DOHH2 (cell line): ENCODE data around the gene MYB.

Source experiments
- CTCF ChIP-seq: fragments of 200-600 bp; sonication (generic); IDR thresholded peaks from one replicate; pipeline ENCODE4 v1.5.1; 2014; ENCODE audit warnings: antibody characterized with exemption, mild to moderate bottlenecking, low read depth, low read length; ENCODE audit not compliant: poor library complexity, severe bottlenecking
- EZH2phosphoT487 ChIP-seq: fragments of 200-600 bp; sonication (generic); IDR thresholded peaks from 2 replicates; pipeline ENCODE4 v1.6.1; 2017; ENCODE audit warnings: borderline replicate concordance, mild to moderate bottlenecking, antibody characterized with exemption, low read length, moderate library complexity, mixed read lengths

GRCh38 chr6:135173242-135173988 lies 7.7 kb upstream of the MYB start:
- TF ChIP-seq CTCF, result no peak
- TF ChIP-seq EZH2phosphoT487, result no peak
